IgD-negative memory B cell (primary cell): ENCODE data around the gene AMT. TPM values are rescaled to one million over a fixed set of nuclear protein-coding genes. Genes with fewer than 3 reads are reported as not detected.

Source experiments
- H3K27ac Mint-ChIP-seq, 3 donors: one replicate each; pipeline ENCODE4 v1.8.0; 2020 to 2022; ENCODE audit warnings: mild to moderate bottlenecking in 3 of 3, mixed read lengths in 3 of 3, moderate library complexity in 1 of 3
- H3K27me3 Mint-ChIP-seq: one replicate; pipeline ENCODE4 v1.8.0; 2021; ENCODE audit warnings: mixed read lengths
- H3K36me3 Mint-ChIP-seq: one replicate; pipeline ENCODE4 v1.8.0; 2020; ENCODE audit warnings: mild to moderate bottlenecking, mixed read lengths
- H3K4me1 Mint-ChIP-seq, 3 donors: one replicate each; pipeline ENCODE4 v1.8.0; 2020 to 2022; ENCODE audit warnings: mixed read lengths in 3 of 3, mild to moderate bottlenecking in 1 of 3
- H3K4me3 Mint-ChIP-seq, 4 donors: one replicate each; pipeline ENCODE4 v1.8.0; 2020 to 2022; ENCODE audit warnings: mild to moderate bottlenecking in 4 of 4, mixed read lengths in 4 of 4, moderate library complexity in 3 of 4
- H3K9me3 Mint-ChIP-seq, 3 donors: one replicate each; pipeline ENCODE4 v1.8.0; 2020 to 2021; ENCODE audit warnings: mixed read lengths in 3 of 3, mild to moderate bottlenecking in 1 of 3
- polyA plus RNA-seq: library from polyadenylated mRNA; unstranded; fragments of 300-500 nt; fragmentation: Illumina TruSeq; gene quantifications from one replicate; pipeline ENCODE4 v1.2.3, GENCODE V29; 2021

Gene AMT
- polyA plus RNA-seq, result 1.3 TPM

- Mint-ChIP-seq H3K9me3 (no peaks in the 10 kb centered on the region), H3K4me3 (peak within 1 kb of the TSS in 3 of 4 donors; percentile 37 to 66 (median 58)), H3K36me3 (peaks cover 3% of the 10 kb centered on the region), H3K27me3 (no peaks in the 10 kb centered on the region), H3K27ac (peak within 1 kb of the TSS in 1 of 3 donors; percentile 42), H3K4me1 (peaks cover 4 to 14% (median 11%) of the 10 kb centered on the region in 3 donors)
These were observed at the start of gene AMT for GRCh38 chr3:49422379-49423248. AMT (minus strand) TSS chr3:49422473; CDS start chr3:49422450, 23 bp downstream.

- Mint-ChIP-seq H3K27me3 (no peaks in the 10 kb centered on the region), H3K36me3 (peaks cover 1% of the 10 kb centered on the region), H3K9me3 (no peaks in the 10 kb centered on the region), H3K4me1 (peaks cover 17 to 23% (median 22%) of the 10 kb centered on the region in 3 donors), H3K27ac (peak overlapping the region; percentile 86 to 97 (median 91)), H3K4me3 (peak overlapping the region; percentile 90 to 96 (median 94))
These were observed 48.6 kb upstream of the AMT start for GRCh38 chr3:49470714-49471420.

- peak within 1 kb of the TSS; percentile 90 to 97 (median 96) for H3K4me3 Mint-ChIP-seq
- H3K27ac Mint-ChIP-seq, result peak within 1 kb of the TSS; percentile 86 to 97 (median 97)
- H3K36me3 Mint-ChIP-seq, result no peaks in the 10 kb centered on the region
- H3K4me1 Mint-ChIP-seq, result peaks cover 17 to 22% (median 22%) of the 10 kb centered on the region in 3 donors
- H3K27me3 Mint-ChIP-seq, result no peaks in the 10 kb centered on the region
- H3K9me3 Mint-ChIP-seq, result no peaks in the 10 kb centered on the region
These were observed 47.9 kb upstream of the AMT start, which contains the start of gene DAG1 for GRCh38 chr3:49469936-49470713. DAG1 (plus strand) TSS chr3:49470267; CDS start chr3:49510535, 40,268 bp downstream.

GRCh38 chr3:49469037-49469935, 47.0 kb upstream of the AMT start:
- Mint-ChIP-seq H3K36me3 (no peaks in the 10 kb centered on the region), H3K4me1 (peaks cover 17 to 22% (median 22%) of the 10 kb centered on the region in 3 donors), H3K27me3 (no peaks in the 10 kb centered on the region), H3K9me3 (no peaks in the 10 kb centered on the region), H3K27ac (peak overlapping the region; percentile 82 to 97 (median 97)), H3K4me3 (peak overlapping the region; percentile 90 to 97 (median 96))

- H3K4me1 Mint-ChIP-seq, result peaks cover 8 to 10% (median 10%) of the 10 kb centered on the region in 3 donors
These were observed 43.8 kb upstream of the AMT start for GRCh38 chr3:49466085-49466484.

GRCh38 chr3:49465270-49466034, 43.2 kb upstream of the AMT start:
- Mint-ChIP-seq H3K27me3 (no peaks in the 10 kb centered on the region), H3K4me3 (peak overlapping the region in 1 of 4 donors; percentile 60), H3K27ac (no peak overlapping the region), H3K9me3 (no peaks in the 10 kb centered on the region), H3K4me1 (peaks cover 6% of the 10 kb centered on the region in 3 donors), H3K36me3 (no peaks in the 10 kb centered on the region)

More at GRCh38 chr3:49466085-49466484, 43.8 kb upstream of the AMT start:
- peak overlapping the region in 1 of 4 donors; percentile 60 for H3K4me3 Mint-ChIP-seq
- H3K27me3 Mint-ChIP-seq, result no peaks in the 10 kb centered on the region
- H3K27ac Mint-ChIP-seq, result no peak overlapping the region
- H3K36me3 Mint-ChIP-seq, result no peaks in the 10 kb centered on the region
- H3K9me3 Mint-ChIP-seq, result no peaks in the 10 kb centered on the region

GRCh38 chr3:49462222-49462621, 39.9 kb upstream of the AMT start:
- no peaks in the 10 kb centered on the region for H3K9me3 Mint-ChIP-seq

GRCh38 chr3:49461443-49462171, 39.3 kb upstream of the AMT start:
- no peaks in the 10 kb centered on the region for H3K36me3 Mint-ChIP-seq
- H3K27ac Mint-ChIP-seq, result no peak overlapping the region
- no peaks in the 10 kb centered on the region for H3K9me3 Mint-ChIP-seq
- H3K4me3 Mint-ChIP-seq, result no peak overlapping the region
- no peaks in the 10 kb centered on the region for H3K4me1 Mint-ChIP-seq
- H3K27me3 Mint-ChIP-seq, result no peaks in the 10 kb centered on the region

More at GRCh38 chr3:49462222-49462621, 39.9 kb upstream of the AMT start:
- no peaks in the 10 kb centered on the region for H3K36me3 Mint-ChIP-seq
- H3K27me3 Mint-ChIP-seq, result no peaks in the 10 kb centered on the region
- H3K27ac Mint-ChIP-seq, result no peak overlapping the region
- no peaks in the 10 kb centered on the region for H3K4me1 Mint-ChIP-seq
- H3K4me3 Mint-ChIP-seq, result no peak overlapping the region

GRCh38 chr3:49460956-49461355, 38.7 kb upstream of the AMT start:
- Mint-ChIP-seq H3K4me1 (no peaks in the 10 kb centered on the region), H3K27ac (no peak overlapping the region), H3K36me3 (no peaks in the 10 kb centered on the region), H3K9me3 (no peaks in the 10 kb centered on the region), H3K27me3 (no peaks in the 10 kb centered on the region), H3K4me3 (no peak overlapping the region)

GRCh38 chr3:49460188-49460890, 38.1 kb upstream of the AMT start:
- Mint-ChIP-seq H3K27me3 (no peaks in the 10 kb centered on the region), H3K4me3 (no peak overlapping the region), H3K36me3 (no peaks in the 10 kb centered on the region), H3K4me1 (no peaks in the 10 kb centered on the region), H3K9me3 (no peaks in the 10 kb centered on the region), H3K27ac (no peak overlapping the region)

- Mint-ChIP-seq H3K36me3 (no peaks in the 10 kb centered on the region), H3K4me1 (no peaks in the 10 kb centered on the region), H3K9me3 (no peaks in the 10 kb centered on the region), H3K27me3 (no peaks in the 10 kb centered on the region), H3K27ac (no peak overlapping the region), H3K4me3 (no peak overlapping the region)
These were observed 34.2 kb upstream of the AMT start for GRCh38 chr3:49456466-49456865.

- H3K36me3 Mint-ChIP-seq, result no peaks in the 10 kb centered on the region
- H3K4me1 Mint-ChIP-seq, result no peaks in the 10 kb centered on the region
- no peaks in the 10 kb centered on the region for H3K9me3 Mint-ChIP-seq
- H3K27me3 Mint-ChIP-seq, result no peaks in the 10 kb centered on the region
- no peak overlapping the region for H3K27ac Mint-ChIP-seq
- H3K4me3 Mint-ChIP-seq, result no peak overlapping the region
These were observed 32.8 kb upstream of the AMT start for GRCh38 chr3:49454898-49455681.
